Naive B cell (primary cell): ENCODE data around the gene ACTA2. TPM values are rescaled to one million over a fixed set of nuclear protein-coding genes. Genes with fewer than 3 reads are reported as not detected.
A peak's percentile ranks its signal among the peaks of the same experiment; 100 is the strongest.

Source experiments
- ATAC-seq, 2 donors: fragments of 150-1000 bp; cut with Tn5 transposase; 2 replicates each; pipeline ENCODE4 v1.10.0; 2021; ENCODE audit warnings: low read depth in 2 of 2, mild to moderate bottlenecking in 2 of 2, moderate library complexity in 2 of 2
- DNase-seq: peaks from one replicate; pipeline ENCODE4 v3.0.0; 2022
- H3K27ac Mint-ChIP-seq, 6 donors: one replicate each; pipeline ENCODE4 v1.8.0; 2020 to 2022; ENCODE audit warnings: mild to moderate bottlenecking in 6 of 6, mixed read lengths in 6 of 6, moderate library complexity in 5 of 6, inconsistent platforms in 2 of 6
- H3K27me3 Mint-ChIP-seq, 3 donors: one replicate each; pipeline ENCODE4 v1.8.0; 2021 to 2022; ENCODE audit warnings: mixed read lengths in 3 of 3, mild to moderate bottlenecking in 1 of 3
- H3K36me3 Mint-ChIP-seq, 2 donors: one replicate each; pipeline ENCODE4 v1.8.0; 2020 to 2022; ENCODE audit warnings: mixed read lengths in 2 of 2, inconsistent platforms in 1 of 2, mild to moderate bottlenecking in 1 of 2
- H3K4me1 Mint-ChIP-seq, 3 donors: one replicate each; pipeline ENCODE4 v1.8.0; 2020 to 2022; ENCODE audit warnings: mixed read lengths in 3 of 3, inconsistent platforms in 1 of 3, mild to moderate bottlenecking in 1 of 3, moderate library complexity in 1 of 3
- H3K4me3 Mint-ChIP-seq, 8 donors: one replicate each; pipeline ENCODE4 v1.8.0; 2020 to 2022; ENCODE audit warnings: mild to moderate bottlenecking in 8 of 8, mixed read lengths in 8 of 8, moderate library complexity in 8 of 8, inconsistent platforms in 2 of 8
- H3K9me3 Mint-ChIP-seq, 7 donors: one replicate each; pipeline ENCODE4 v1.8.0; 2020 to 2022; ENCODE audit warnings: mixed read lengths in 7 of 7, mild to moderate bottlenecking in 5 of 7, inconsistent platforms in 2 of 7, moderate library complexity in 1 of 7
- polyA plus RNA-seq, 6 donors: library from polyadenylated mRNA; unstranded; fragments of 300-500 nt; fragmentation: Illumina TruSeq; gene quantifications; one replicate each; pipeline ENCODE4 v1.2.3, GENCODE V29; 2021; ENCODE audit warnings: low read depth in 6 of 6

ACTA2 gene
- polyA plus RNA-seq, 6 donors from 2014 or later = 0.44 to 1.4 (median 0.62) TPM; not detected in 2

GRCh38 chr10:88979153-88979562, 26.6 kb upstream of the ACTA2 start:
- Mint-ChIP-seq H3K4me3 (no peak overlapping the region), H3K9me3 (no peaks in the 10 kb centered on the region), H3K36me3 (no peaks in the 10 kb centered on the region), H3K27me3 (peaks cover 0 to 4% (median 0%) of the 10 kb centered on the region in 3 donors), H3K4me1 (peaks cover 5 to 13% (median 8%) of the 10 kb centered on the region in 3 donors), H3K27ac (no peak overlapping the region)
- DNase-seq (no peak), ATAC-seq (no peak)

- ATAC-seq (no peak), DNase-seq (no peak)
- Mint-ChIP-seq H3K36me3 (no peaks in the 10 kb centered on the region), H3K27ac (no peak overlapping the region), H3K4me1 (peaks cover 5 to 13% (median 8%) of the 10 kb centered on the region in 3 donors), H3K9me3 (no peaks in the 10 kb centered on the region), H3K4me3 (no peak overlapping the region), H3K27me3 (peaks cover 0 to 4% (median 0%) of the 10 kb centered on the region in 3 donors)
These were observed 25.9 kb upstream of the ACTA2 start for GRCh38 chr10:88978463-88978862.

GRCh38 chr10:88975377-88975720, 22.8 kb upstream of the ACTA2 start:
- H3K27ac Mint-ChIP-seq = peak overlapping the region in 3 of 6 donors; percentile 82 to 91 (median 88)
- no peaks in the 10 kb centered on the region for H3K9me3 Mint-ChIP-seq
- peaks cover 0 to 4% (median 0%) of the 10 kb centered on the region in 3 donors for H3K27me3 Mint-ChIP-seq
- DNase-seq (no peak), ATAC-seq (no peak)
- peak overlapping the region; percentile 86 to 99 (median 96) for H3K4me3 Mint-ChIP-seq
- H3K36me3 Mint-ChIP-seq = no peaks in the 10 kb centered on the region
- H3K4me1 Mint-ChIP-seq = peaks cover 5 to 13% (median 8%) of the 10 kb centered on the region in 3 donors

GRCh38 chr10:88974446-88975376, 22.1 kb upstream of the ACTA2 start:
- peak overlapping the region; percentile 13 to 98 (median 88) for H3K27ac Mint-ChIP-seq
- H3K36me3 Mint-ChIP-seq = no peaks in the 10 kb centered on the region
- peak overlapping the region; percentile 86 to 99 (median 96) for H3K4me3 Mint-ChIP-seq
- peaks cover 5 to 13% (median 8%) of the 10 kb centered on the region in 3 donors for H3K4me1 Mint-ChIP-seq
- DNase-seq (no peak), ATAC-seq (peak; percentile 14 to 44)
- peaks cover 0 to 4% (median 0%) of the 10 kb centered on the region in 3 donors for H3K27me3 Mint-ChIP-seq
- no peaks in the 10 kb centered on the region for H3K9me3 Mint-ChIP-seq

- H3K4me3 Mint-ChIP-seq = peak overlapping the region in 1 of 8 donors; percentile 92
- peaks cover 0 to under 1% (median 0%) of the 10 kb centered on the region in 3 donors for H3K27me3 Mint-ChIP-seq
- no peaks in the 10 kb centered on the region for H3K9me3 Mint-ChIP-seq
- peak overlapping the region in 1 of 6 donors; percentile 38 for H3K27ac Mint-ChIP-seq
- H3K36me3 Mint-ChIP-seq = no peaks in the 10 kb centered on the region
- peaks cover 5 to 13% (median 8%) of the 10 kb centered on the region in 3 donors for H3K4me1 Mint-ChIP-seq
- DNase-seq (no peak), ATAC-seq (no peak)
These were observed 21.4 kb upstream of the ACTA2 start for GRCh38 chr10:88974012-88974411.

GRCh38 chr10:88971221-88972061, 18.9 kb upstream of the ACTA2 start:
- Mint-ChIP-seq H3K36me3 (no peaks in the 10 kb centered on the region), H3K27me3 (no peaks in the 10 kb centered on the region), H3K4me1 (peaks cover 5 to 13% (median 8%) of the 10 kb centered on the region in 3 donors), H3K9me3 (no peaks in the 10 kb centered on the region), H3K4me3 (no peak overlapping the region), H3K27ac (peak overlapping the region in 2 of 6 donors; percentile 4 to 54)
- ATAC-seq (no peak), DNase-seq (no peak)

- H3K27ac Mint-ChIP-seq = no peak overlapping the region
- no peak for ATAC-seq
- no peak overlapping the region for H3K4me3 Mint-ChIP-seq
- H3K27me3 Mint-ChIP-seq = no peaks in the 10 kb centered on the region
- DNase-seq = no peak
- no peaks in the 10 kb centered on the region for H3K36me3 Mint-ChIP-seq
- H3K9me3 Mint-ChIP-seq = no peaks in the 10 kb centered on the region
- no peaks in the 10 kb centered on the region for H3K4me1 Mint-ChIP-seq
These were observed 15.8 kb upstream of the ACTA2 start for GRCh38 chr10:88968391-88968790.

- Mint-ChIP-seq H3K36me3 (no peaks in the 10 kb centered on the region), H3K27me3 (no peaks in the 10 kb centered on the region), H3K4me1 (no peaks in the 10 kb centered on the region), H3K27ac (no peak overlapping the region), H3K4me3 (no peak overlapping the region), H3K9me3 (no peaks in the 10 kb centered on the region)
- no peak for ATAC-seq
- no peak for DNase-seq
These were observed 14.2 kb upstream of the ACTA2 start for GRCh38 chr10:88966797-88967196.

- H3K36me3 Mint-ChIP-seq = no peaks in the 10 kb centered on the region
- DNase-seq = no peak
- no peaks in the 10 kb centered on the region for H3K9me3 Mint-ChIP-seq
- no peak overlapping the region for H3K27ac Mint-ChIP-seq
- H3K27me3 Mint-ChIP-seq = no peaks in the 10 kb centered on the region
- H3K4me3 Mint-ChIP-seq = no peak overlapping the region
- no peaks in the 10 kb centered on the region for H3K4me1 Mint-ChIP-seq
- ATAC-seq = no peak
These were observed 12.4 kb upstream of the ACTA2 start for GRCh38 chr10:88964869-88965415.

DNA sequence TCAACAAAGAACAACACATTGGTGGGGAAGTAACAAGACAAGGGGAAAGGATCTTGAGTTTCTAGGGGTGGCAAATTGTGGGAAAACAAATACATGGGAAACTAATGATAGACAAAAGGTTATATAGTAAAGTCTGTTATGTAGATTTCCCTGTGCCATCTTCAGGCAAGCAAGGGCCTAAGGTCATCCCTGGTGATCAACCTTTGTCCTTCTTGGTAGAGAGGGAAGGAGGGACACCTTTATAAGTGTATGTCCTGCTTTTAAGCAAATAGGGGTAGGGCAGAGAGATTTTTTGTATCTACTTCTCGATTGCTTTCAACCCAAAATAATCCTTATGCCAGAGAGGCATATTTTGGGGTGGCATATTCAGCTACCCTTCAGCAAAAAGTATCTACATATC, 11.8 kb upstream of the ACTA2 start:
- Mint-ChIP-seq H3K27ac (no peak overlapping the region), H3K4me1 (no peaks in the 10 kb centered on the region), H3K4me3 (no peak overlapping the region), H3K36me3 (no peaks in the 10 kb centered on the region), H3K27me3 (no peaks in the 10 kb centered on the region), H3K9me3 (no peaks in the 10 kb centered on the region)
- no peak for ATAC-seq
- no peak for DNase-seq

DNA sequence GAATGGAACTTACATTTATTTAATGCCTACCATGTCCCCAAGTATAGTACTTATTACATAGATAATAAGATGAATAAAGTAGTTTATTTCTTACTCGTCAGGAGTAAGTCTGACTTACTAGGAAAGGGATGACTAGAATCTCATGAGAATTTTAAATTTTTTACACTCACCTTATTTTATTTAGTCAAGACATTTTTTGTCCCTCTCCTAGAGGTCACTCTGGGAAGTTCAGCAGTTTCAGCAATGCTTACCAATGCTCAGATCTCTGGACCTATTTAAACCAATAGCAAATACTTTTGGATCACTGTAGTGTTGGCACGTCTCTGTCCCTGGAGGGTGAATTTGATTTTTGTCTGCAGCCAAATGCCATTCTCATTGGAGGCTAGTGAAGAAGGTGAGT, 10.7 kb upstream of the ACTA2 start:
- no peak overlapping the region for H3K4me3 Mint-ChIP-seq
- H3K27me3 Mint-ChIP-seq = no peaks in the 10 kb centered on the region
- no peak overlapping the region for H3K27ac Mint-ChIP-seq
- H3K4me1 Mint-ChIP-seq = no peaks in the 10 kb centered on the region
- ATAC-seq (no peak), DNase-seq (no peak)
- H3K36me3 Mint-ChIP-seq = no peaks in the 10 kb centered on the region
- H3K9me3 Mint-ChIP-seq = no peaks in the 10 kb centered on the region

DNA sequence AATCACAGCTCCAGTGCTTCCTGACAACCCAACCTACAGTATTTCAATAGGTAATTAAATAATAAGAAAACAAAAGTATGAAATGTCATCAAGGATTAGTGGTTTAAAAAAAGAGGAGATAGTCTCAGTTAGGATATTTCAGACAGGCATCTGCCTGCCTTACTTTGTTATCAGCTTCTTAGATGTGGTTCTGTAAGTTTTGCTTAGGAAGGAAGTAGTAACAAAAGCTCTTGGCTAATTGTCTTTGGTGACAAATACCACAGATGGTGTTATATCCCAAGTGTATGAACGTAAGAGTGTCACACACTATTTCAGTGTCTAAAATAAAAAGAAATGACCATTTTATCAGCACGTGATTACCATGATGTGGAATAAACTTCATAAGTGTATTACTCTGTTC, 9.8 kb upstream of the ACTA2 start:
- no peak overlapping the region for H3K4me3 Mint-ChIP-seq
- no peaks in the 10 kb centered on the region for H3K4me1 Mint-ChIP-seq
- no peaks in the 10 kb centered on the region for H3K36me3 Mint-ChIP-seq
- no peaks in the 10 kb centered on the region for H3K9me3 Mint-ChIP-seq
- ATAC-seq = no peak
- DNase-seq = no peak
- H3K27me3 Mint-ChIP-seq = no peaks in the 10 kb centered on the region
- no peak overlapping the region for H3K27ac Mint-ChIP-seq

- Mint-ChIP-seq H3K9me3 (no peaks in the 10 kb centered on the region), H3K27ac (no peak overlapping the region), H3K27me3 (no peaks in the 10 kb centered on the region), H3K4me3 (no peak overlapping the region), H3K36me3 (no peaks in the 10 kb centered on the region), H3K4me1 (no peaks in the 10 kb centered on the region)
- ATAC-seq (no peak), DNase-seq (no peak)
These were observed 8.7 kb upstream of the ACTA2 start for GRCh38 chr10:88961266-88961665.
